Peyer's patch (tissue), 4 donors: ENCODE results near the gene OR52I2.

Experiments used
- CTCF ChIP-seq, 6 experiments: fragments of 450-650 bp in 4 of 6; fragments of 200-600 bp in 2 of 6; sonication (generic) in 1 of 6; IDR thresholded peaks; one replicate each; pipeline ENCODE4 v1.5.1; 2017 to 2019; ENCODE audit warnings: antibody characterized with exemption in 6 of 6, mild to moderate bottlenecking in 3 of 6, moderate library complexity in 1 of 6
- POLR2A ChIP-seq, 2 donors: fragments of 450-650 bp; IDR thresholded peaks; one replicate each; pipeline ENCODE4 v1.5.1; 2017; ENCODE audit warnings: antibody characterized with exemption in 2 of 2, mild to moderate bottlenecking in 2 of 2, moderate library complexity in 2 of 2

GRCh38 chr11:4581443-4581842, at the start of gene OR52I2:
- no peak for TF ChIP-seq CTCF (IDR thresholded peaks at IDR 0.05)
- no peak for TF ChIP-seq POLR2A (IDR thresholded peaks at IDR 0.05)
